ENCODE measurements around the gene PRKAG2.

- no peak for TF ChIP-seq POLR2A (IDR thresholded peaks at IDR 0.05; ENCODE audit: low read depth, low read length)
- TF ChIP-seq POLR2AphosphoS5 (IDR thresholded peaks at IDR 0.05; ENCODE audit: low read depth, low read length) = no peak
- TF ChIP-seq TAF1 (IDR thresholded peaks at IDR 0.05; ENCODE audit: low read depth, low read length) = no peak
- no peak for TF ChIP-seq SPI1 (IDR thresholded peaks at IDR 0.05; ENCODE audit: low read depth, low read length)
Measured at GRCh38 chr7:151630358-151630757, 246.6 kb downstream of the PRKAG2 start.

Data from GM12891 (cell line).